ENCODE data around the gene ABT1.

ABT1 gene

GRCh38 chr6:26604797-26605196 lies 8.0 kb downstream of the ABT1 start:
- DNase-seq (ENCODE audit: low spot score): no peak

- DNase-seq (ENCODE audit: low spot score): peak; percentile 70
Observed at GRCh38 chr6:26607434-26608230, 10.9 kb downstream of the ABT1 start.

- no peak for DNase-seq (ENCODE audit: low spot score)
Observed at GRCh38 chr6:26609463-26609862, 12.7 kb downstream of the ABT1 start.

- DNase-seq (ENCODE audit: low spot score): no peak
Observed at GRCh38 chr6:26611599-26611998, 14.8 kb downstream of the ABT1 start.

- DNase-seq (ENCODE audit: low spot score): no peak
Observed at GRCh38 chr6:26613201-26613600, 16.4 kb downstream of the ABT1 start.

- DNase-seq (ENCODE audit: low spot score): no peak
Observed at GRCh38 chr6:26613689-26614683, 17.2 kb downstream of the ABT1 start.

GRCh38 chr6:26623339-26623859 lies 26.6 kb downstream of the ABT1 start:
- no peak for DNase-seq (ENCODE audit: low spot score)

- DNase-seq (ENCODE audit: low spot score): no peak
Observed at GRCh38 chr6:26624557-26624956, 27.8 kb downstream of the ABT1 start.

GRCh38 chr6:26627843-26628242 lies 31.1 kb downstream of the ABT1 start:
- DNase-seq (ENCODE audit: low spot score): no peak

GRCh38 chr6:26629359-26629758 lies 32.6 kb downstream of the ABT1 start:
- no peak for DNase-seq (ENCODE audit: low spot score)

GRCh38 chr6:26640806-26641205 lies 44.1 kb downstream of the ABT1 start:
- no peak for DNase-seq (ENCODE audit: low spot score)

GRCh38 chr6:26646074-26646473 lies 49.3 kb downstream of the ABT1 start:
- no peak for DNase-seq (ENCODE audit: low spot score)

Data from CD4-positive, alpha-beta T cell treated with Interleukin-6 at 100 ng/mL for 8 hours (primary cell).